HG02678 (cell line): ENCODE results near the gene CGB8.

Experiments used
- ATAC-seq: cut with Tn5 transposase; IDR thresholded peaks from one replicate; pipeline ENCODE4 v1.9.1; 2021; ENCODE audit warnings: mild to moderate bottlenecking, moderate library complexity; ENCODE audit not compliant: unreplicated experiment

Gene CGB8

DNA sequence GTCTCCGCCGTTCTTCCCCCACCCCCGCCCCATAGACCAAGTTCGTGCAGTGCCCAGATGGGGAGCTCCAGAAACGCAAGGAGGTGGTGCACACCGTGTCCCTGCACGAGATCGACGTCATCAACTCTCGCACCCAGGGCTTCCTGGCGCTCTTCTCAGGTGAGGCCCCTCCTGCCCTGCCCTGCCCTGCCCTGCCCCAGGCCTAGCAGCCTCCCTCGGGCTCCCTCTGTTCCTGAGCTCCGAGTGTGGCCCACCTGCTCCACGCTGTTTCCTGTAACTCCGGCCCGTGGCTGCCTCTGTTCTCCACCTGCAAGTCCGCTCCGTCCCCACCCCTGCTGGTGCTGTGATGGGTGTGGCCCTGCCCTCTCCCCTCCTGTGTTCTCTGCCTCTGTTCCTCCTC is 38.5 kb downstream of the CGB8 start:
- ATAC-seq: no peak

DNA sequence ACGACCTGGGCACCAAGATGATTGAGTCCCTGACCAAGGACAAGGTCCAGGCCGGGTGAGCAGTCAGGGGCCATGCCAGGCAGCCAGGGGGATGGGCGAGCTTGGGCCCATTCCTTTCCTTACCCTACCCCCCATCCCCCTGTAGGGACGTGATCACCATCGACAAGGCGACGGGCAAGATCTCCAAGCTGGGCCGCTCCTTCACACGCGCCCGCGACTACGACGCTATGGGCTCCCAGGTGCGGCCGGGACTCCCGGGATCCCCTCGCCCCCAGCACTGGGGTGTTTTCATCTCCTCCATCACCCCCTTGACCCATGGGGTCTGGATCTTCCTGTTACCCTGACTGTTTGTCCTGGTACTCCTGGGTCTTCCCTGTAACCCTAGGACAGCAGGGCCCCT is 39.1 kb downstream of the CGB8 start:
- ATAC-seq: no peak

DNA sequence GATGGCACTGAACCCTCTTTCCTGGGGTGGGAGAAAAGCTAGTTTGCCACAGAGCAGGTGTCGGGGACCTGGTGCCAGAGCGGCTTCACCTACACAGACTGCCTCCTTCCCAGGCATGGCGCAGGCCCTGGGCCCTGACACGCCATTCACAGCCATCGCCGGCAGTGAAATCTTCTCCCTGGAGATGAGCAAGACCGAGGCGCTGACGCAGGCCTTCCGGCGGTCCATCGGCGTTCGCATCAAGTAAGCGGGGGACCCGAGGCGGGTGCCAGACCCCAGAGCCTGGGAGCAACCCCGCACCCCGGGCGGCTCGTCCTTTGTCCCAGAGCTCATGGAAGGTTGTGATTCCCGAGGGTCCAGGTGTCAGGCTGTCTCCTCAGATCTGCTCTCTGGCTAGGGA is 42.0 kb downstream of the CGB8 start:
- no peak for ATAC-seq

DNA sequence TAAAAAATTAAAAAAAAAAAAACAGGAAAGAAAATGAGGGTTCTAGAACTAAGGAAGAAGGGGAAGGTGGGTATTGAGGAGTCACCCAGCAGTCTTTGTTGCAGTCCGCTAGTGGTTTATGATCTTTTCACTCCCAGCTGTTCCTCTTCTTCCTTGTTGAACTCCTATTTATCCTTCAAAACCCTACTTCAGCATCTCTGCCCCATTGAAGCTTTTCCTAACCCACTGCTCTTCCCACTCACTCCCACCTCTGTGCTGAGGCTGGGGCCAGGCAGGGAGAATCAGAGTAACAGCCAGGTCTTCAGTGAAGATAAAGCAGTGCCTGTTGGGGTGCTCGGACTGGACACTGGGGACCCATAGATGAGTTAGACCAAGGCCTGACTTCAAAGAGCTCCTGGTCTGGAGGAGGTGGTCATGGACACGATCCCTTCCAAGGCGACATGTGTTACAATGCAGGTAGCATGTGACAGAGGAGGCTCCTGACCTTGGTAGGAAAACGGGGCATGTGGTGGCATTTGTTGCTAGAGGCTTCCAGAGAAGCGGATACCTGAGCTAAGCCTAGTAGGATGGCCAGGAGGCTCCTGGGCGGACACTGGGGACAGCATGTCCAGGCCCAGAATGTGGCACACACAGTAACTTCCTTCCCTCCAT is 43.8 kb downstream of the CGB8 start:
- no peak for ATAC-seq

DNA sequence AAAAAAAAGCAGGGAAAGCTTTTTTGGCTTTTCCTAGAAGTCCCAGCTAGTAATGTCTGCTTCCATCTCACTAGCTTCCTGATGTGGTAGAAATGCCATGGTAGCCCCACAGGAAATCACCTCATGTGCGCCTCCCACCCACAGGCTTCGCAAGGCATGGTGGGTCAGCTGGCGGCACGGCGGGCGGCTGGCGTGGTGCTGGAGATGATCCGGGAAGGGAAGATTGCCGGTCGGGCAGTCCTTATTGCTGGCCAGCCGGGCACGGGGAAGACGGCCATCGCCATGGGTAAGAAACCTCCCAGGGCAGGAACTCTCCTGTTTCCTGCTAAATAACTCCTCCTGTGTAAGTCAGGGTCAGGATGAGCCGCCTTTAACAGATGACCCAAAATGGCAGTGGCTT is 44.8 kb downstream of the CGB8 start:
- no peak for ATAC-seq

DNA sequence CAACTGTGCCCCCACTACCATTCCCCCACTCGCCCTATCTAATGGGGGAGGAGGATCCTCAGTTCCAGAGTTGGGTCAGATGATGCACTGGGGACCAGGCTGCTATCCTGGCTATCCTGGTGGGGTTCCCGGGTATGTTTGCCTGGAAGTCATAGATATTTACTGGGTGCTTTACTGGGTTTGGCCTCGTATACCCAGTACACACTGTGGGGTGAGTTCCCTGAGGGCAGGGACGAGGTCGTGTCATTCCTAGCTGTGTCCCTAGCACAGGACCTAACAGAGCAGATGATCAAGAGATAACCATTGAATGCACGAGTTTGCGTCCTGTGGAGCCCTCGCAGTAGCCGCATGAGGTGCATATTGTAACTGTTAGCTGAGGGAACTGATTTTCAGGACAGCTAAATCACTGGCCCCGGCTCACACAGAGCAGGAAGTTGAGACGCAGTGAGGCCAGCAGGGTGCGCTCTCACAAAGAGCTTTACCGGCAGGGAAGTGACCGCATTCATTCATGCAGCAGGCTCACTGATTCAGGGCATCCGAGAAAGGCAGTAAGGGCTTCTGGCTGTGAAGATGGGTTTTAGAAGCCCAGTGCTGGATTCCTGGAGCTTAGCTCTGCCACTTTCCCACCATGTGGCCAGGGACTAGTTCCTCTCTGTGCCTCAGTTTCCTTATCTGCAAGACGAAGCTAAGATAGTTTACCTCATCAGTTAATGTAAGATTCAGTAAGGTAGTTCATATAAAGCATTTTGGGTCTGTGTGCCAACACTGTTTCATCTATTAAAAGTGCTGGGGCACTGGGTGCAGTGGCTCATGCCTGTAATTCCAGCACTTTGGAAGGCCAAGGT is 49.2 kb downstream of the CGB8 start:
- ATAC-seq: no peak

DNA sequence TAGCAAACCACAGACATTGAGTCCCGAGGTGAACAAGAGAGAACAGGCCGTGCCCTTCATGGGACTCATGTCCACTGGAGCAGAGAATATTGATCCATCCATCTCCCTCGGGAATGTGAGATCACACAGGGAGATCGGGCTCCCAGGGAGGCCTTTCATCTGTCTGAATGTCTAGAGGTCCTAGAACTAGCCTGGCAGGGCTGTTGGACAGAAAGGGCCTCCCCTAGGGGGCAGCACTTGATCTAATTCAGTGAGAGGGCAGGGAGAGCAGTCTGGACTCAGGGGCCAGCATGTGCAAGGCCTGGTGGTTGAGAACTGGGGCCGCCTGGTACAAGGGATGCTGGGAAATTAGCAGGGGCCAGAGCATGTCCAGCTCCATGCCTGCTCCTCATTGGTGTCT is 50.9 kb downstream of the CGB8 start:
- ATAC-seq: no peak
